ENCODE data around the gene BBC3.

DNA sequence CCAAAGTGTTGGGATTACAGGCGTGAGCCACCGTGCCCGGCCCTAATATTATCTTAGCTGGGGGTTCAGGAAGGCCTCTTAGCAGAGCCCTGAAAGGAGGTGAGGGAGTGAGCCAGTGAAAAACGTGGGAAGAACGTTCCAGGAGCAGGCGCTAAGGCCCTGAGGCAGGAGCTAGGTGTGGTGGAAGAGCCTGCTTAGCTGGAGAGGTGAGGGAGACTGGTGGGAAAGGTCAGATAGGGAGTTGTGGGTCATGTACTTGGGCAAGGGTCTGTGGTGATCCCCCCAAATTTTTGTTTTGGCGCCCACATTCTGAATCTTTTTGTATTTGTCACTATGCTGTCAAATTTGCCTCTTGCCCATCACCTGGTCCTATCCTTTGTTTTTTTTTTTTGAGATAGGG is 38.6 kb upstream of the BBC3 start:
- TF ChIP-seq CTCF (optimal IDR thresholded peaks at IDR 0.05 in 1 of 3, IDR thresholded peaks at IDR 0.05 in 1 of 3, conservative IDR thresholded peaks at IDR 0.05 in 1 of 3; ENCODE audit: extremely low read depth in 1 of 3, insufficient read depth in 2 of 3, low read length in 3 of 3) (no peak), EZH2 (IDR thresholded peaks at IDR 0.05; ENCODE audit: low read length) (no peak)
